ENCODE measurements around the gene SPECC1. TPM values are rescaled to one million over a fixed set of nuclear protein-coding genes. Genes with fewer than 3 reads are reported as not detected.

Gene SPECC1
- total RNA-seq, 2 donors from 2014 or later, result 53.5 to 78.3 TPM

GRCh38 chr17:20200016-20200795 lies 191.0 kb downstream of the SPECC1 start:
- Histone ChIP-seq H3K9ac (ENCODE audit: low read depth in 2 of 2, low read length in 2 of 2) (no peak overlapping the region), H3K36me3 (no peaks in the 10 kb centered on the region), H3K4me1 (no peaks in the 10 kb centered on the region), H3K9me3 (no peaks in the 10 kb centered on the region), H3K27ac (no peak overlapping the region), H3K27me3 (no peaks in the 10 kb centered on the region), H3K4me3 (no peak overlapping the region)
- DNase-seq, result no peak
- TF ChIP-seq CTCF (IDR thresholded peaks at IDR 0.05), result no peak
- intact Hi-C loops (cut with DNase I), result loop anchor here (10.0 kb wide), 1 partner anchor 45 kb away; no protein-coding TSS in a partner anchor

- no peaks in the 10 kb centered on the region for H3K36me3 ChIP-seq
- no peak for DNase-seq
- H3K9me3 ChIP-seq, result no peaks in the 10 kb centered on the region
- H3K9ac ChIP-seq (ENCODE audit: low read depth in 2 of 2, low read length in 2 of 2), result no peak overlapping the region
- H3K4me3 ChIP-seq, result no peak overlapping the region
- no peaks in the 10 kb centered on the region for H3K4me1 ChIP-seq
- peak overlapping the region; percentile 47 for H3K27ac ChIP-seq
- H3K27me3 ChIP-seq, result no peaks in the 10 kb centered on the region
- no peak for TF ChIP-seq CTCF (IDR thresholded peaks at IDR 0.05)
- intact Hi-C loops (cut with DNase I), result loop anchor here (10.0 kb wide), 1 partner anchor 46 kb away; no protein-coding TSS in a partner anchor
Observed at GRCh38 chr17:20200865-20201458, 191.8 kb downstream of the SPECC1 start.

- peak overlapping the region; percentile 47 for H3K27ac ChIP-seq
- H3K27me3 ChIP-seq, result no peaks in the 10 kb centered on the region
Observed at GRCh38 chr17:20202141-20202621, 193.0 kb downstream of the SPECC1 start.

GRCh38 chr17:20203018-20203417 lies 193.9 kb downstream of the SPECC1 start:
- Histone ChIP-seq H3K27ac (peak overlapping the region; percentile 47), H3K27me3 (no peaks in the 10 kb centered on the region), H3K9me3 (no peaks in the 10 kb centered on the region), H3K36me3 (no peaks in the 10 kb centered on the region), H3K9ac (ENCODE audit: low read depth in 2 of 2, low read length in 2 of 2) (no peak overlapping the region), H3K4me1 (no peaks in the 10 kb centered on the region), H3K4me3 (no peak overlapping the region)
- DNase-seq, result no peak
- TF ChIP-seq CTCF (IDR thresholded peaks at IDR 0.05), result no peak
- intact Hi-C loops (cut with DNase I), result loop anchor here (10.0 kb wide), 1 partner anchor 48 kb away; no protein-coding TSS in a partner anchor

More at GRCh38 chr17:20202141-20202621, 193.0 kb downstream of the SPECC1 start:
- DNase-seq, result peak; percentile 77
- Histone ChIP-seq H3K9ac (ENCODE audit: low read depth in 2 of 2, low read length in 2 of 2) (no peak overlapping the region), H3K4me1 (no peaks in the 10 kb centered on the region), H3K9me3 (no peaks in the 10 kb centered on the region), H3K36me3 (no peaks in the 10 kb centered on the region), H3K4me3 (no peak overlapping the region)
- intact Hi-C loops (cut with DNase I), result loop anchor here (10.0 kb wide), 1 partner anchor 47 kb away; no protein-coding TSS in a partner anchor
- no peak for TF ChIP-seq CTCF (IDR thresholded peaks at IDR 0.05)

- Histone ChIP-seq H3K4me3 (no peak overlapping the region), H3K27me3 (no peaks in the 10 kb centered on the region), H3K36me3 (no peaks in the 10 kb centered on the region), H3K9ac (ENCODE audit: low read depth in 2 of 2, low read length in 2 of 2) (no peak overlapping the region), H3K4me1 (no peaks in the 10 kb centered on the region), H3K27ac (peak overlapping the region; percentile 47), H3K9me3 (no peaks in the 10 kb centered on the region)
- no peak for TF ChIP-seq CTCF (IDR thresholded peaks at IDR 0.05)
- intact Hi-C loops (cut with DNase I), result loop anchor here (10.0 kb wide), 1 partner anchor 49 kb away; no protein-coding TSS in a partner anchor
- no peak for DNase-seq
Observed at GRCh38 chr17:20203761-20204263, 194.7 kb downstream of the SPECC1 start.
